ENCODE data around the gene TRIM65.

TRIM65 gene, protein sequence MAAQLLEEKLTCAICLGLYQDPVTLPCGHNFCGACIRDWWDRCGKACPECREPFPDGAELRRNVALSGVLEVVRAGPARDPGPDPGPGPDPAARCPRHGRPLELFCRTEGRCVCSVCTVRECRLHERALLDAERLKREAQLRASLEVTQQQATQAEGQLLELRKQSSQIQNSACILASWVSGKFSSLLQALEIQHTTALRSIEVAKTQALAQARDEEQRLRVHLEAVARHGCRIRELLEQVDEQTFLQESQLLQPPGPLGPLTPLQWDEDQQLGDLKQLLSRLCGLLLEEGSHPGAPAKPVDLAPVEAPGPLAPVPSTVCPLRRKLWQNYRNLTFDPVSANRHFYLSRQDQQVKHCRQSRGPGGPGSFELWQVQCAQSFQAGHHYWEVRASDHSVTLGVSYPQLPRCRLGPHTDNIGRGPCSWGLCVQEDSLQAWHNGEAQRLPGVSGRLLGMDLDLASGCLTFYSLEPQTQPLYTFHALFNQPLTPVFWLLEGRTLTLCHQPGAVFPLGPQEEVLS

GRCh38 chr17:75896415-75897159 lies at the start of gene TRIM65:
Gene TRIM65, minus strand, starts transcription at chr17:75896951. Its CDS starts 14 bp downstream, at chr17:75896937.
- DNase-seq (ENCODE audit: low read depth), result peak; percentile 56

- no peak for DNase-seq (ENCODE audit: low read depth)
These were observed 48.5 kb upstream of the TRIM65 start for GRCh38 chr17:75945211-75945610.

DNA sequence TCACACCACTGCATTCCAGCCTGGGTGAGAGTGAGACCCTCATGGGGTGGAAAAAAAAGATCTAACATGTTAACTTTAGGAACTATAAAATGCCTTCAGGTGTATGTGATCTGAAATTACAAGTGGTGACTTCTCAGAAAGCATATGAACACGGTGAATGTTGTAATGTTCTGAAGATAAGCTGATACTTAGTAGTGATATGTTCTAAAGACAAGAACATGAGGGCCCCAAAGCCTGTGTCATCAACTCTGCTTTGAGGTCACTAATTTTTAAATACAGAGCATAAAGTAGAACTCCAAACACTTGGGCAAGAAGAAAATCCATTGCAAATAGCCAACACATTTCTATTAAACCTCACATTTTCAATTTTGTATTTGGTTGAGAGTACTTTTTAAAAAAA lies 46.7 kb upstream of the TRIM65 start:
- DNase-seq (ENCODE audit: low read depth), result no peak

- no peak for DNase-seq (ENCODE audit: low read depth)
These were observed 45.7 kb upstream of the TRIM65 start for GRCh38 chr17:75942473-75942872.

GRCh38 chr17:75941442-75941819 lies 44.7 kb upstream of the TRIM65 start:
- no peak for DNase-seq (ENCODE audit: low read depth)

GRCh38 chr17:75940727-75941441 lies 44.1 kb upstream of the TRIM65 start, which contains the start of gene FBF1:
Gene FBF1, minus strand, starts transcription at chr17:75941042. Its CDS starts 2,893 bp downstream, at chr17:75938149.
- peak; percentile 82 for DNase-seq (ENCODE audit: low read depth)

- no peak for DNase-seq (ENCODE audit: low read depth)
These were observed 40.9 kb upstream of the TRIM65 start for GRCh38 chr17:75937652-75938051.

- no peak for DNase-seq (ENCODE audit: low read depth)
These were observed 37.1 kb upstream of the TRIM65 start for GRCh38 chr17:75933808-75934207.

DNA sequence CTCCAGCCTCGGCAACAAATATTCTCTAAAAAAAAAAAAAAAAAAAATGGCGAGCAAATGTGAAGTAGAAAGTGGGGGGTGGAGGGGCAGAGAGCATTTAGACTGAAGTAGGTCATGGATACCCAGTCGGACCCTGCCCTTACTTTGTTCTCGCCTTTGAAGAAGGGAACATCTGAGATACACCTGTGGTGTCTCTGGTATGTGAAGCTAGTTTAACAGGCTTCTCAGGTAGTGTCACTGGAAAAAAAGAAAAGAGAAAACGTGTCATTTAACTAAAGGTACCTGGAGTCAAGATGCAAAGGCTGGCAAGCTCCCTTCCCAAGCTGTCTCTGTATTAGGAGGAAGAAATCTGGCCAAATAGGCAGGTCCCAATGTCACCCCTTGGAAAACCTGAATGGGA lies 36.1 kb upstream of the TRIM65 start:
- DNase-seq (ENCODE audit: low read depth), result no peak

- DNase-seq (ENCODE audit: low read depth), result no peak
These were observed 34.3 kb upstream of the TRIM65 start for GRCh38 chr17:75931062-75931461.

GRCh38 chr17:75927286-75927922 lies 30.7 kb upstream of the TRIM65 start:
- DNase-seq (ENCODE audit: low read depth), result no peak

DNA sequence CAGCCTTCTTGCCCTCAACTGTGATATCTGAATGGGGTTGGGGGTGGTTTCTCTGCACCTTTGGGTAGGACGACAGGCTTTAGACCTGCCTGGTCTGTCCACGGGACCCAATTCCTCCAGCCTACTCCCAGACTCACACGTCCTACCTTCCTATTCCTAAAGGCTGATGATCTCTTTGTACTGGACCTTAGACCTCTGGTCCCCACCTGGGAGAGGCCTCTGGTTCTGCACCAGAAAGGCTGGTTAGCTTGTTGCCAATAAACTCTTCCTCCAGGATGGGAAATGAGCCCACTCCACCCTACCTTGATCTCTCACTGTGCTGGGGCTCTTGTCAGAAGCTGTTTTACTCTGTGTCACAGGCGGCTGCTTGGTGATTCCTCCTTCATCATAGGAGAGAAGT lies 29.7 kb upstream of the TRIM65 start:
- DNase-seq (ENCODE audit: low read depth), result no peak

GRCh38 chr17:75925912-75926311 lies 29.2 kb upstream of the TRIM65 start:
- no peak for DNase-seq (ENCODE audit: low read depth)

- no peak for DNase-seq (ENCODE audit: low read depth)
These were observed 28.4 kb upstream of the TRIM65 start for GRCh38 chr17:75925103-75925502.

DNA sequence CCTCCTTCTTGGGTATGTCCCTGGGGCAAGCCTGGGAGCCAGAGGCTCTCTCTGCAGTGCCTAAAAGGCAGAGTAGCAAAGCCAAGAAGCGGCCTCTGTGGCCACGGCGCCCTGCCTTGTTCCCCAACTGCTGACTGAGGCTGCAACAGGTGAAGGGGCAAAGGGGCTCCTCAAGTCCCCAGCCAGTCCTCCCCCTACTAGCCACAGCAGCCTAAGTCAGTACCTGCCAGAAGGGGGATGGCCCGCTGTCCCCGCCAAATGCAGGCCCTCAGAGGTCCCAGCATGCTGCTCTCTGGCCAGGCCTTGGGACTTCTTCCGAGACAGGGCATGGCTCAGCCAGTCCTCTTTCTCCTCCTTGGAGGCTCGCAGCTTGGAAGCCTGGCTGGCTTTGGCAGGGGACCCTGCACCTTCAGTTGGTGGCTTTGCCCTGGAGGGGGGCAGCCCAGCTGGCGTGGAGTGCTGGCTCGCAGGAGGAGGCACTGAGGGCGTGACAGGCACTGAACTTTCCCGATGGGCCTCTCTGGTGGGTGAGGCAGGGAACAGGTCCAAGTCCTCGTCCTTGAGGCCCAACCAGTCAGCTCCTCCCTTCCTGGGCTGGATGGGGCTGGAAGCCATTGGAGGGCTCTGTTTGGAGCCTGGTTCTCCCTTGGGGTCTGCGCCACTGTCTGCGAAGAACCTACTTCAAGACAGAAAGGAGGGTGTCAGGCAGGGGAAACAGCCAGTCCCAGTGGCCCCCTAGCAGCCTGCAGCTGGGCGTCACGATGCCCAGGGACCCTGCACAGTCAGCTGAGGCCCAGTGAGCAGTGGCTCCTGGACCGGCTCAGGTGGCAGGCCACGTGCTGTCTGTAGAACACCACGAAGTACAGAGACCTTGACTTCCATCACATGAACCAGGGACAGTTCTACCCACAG lies 26.5 kb upstream of the TRIM65 start:
- DNase-seq (ENCODE audit: low read depth), result no peak

DNA sequence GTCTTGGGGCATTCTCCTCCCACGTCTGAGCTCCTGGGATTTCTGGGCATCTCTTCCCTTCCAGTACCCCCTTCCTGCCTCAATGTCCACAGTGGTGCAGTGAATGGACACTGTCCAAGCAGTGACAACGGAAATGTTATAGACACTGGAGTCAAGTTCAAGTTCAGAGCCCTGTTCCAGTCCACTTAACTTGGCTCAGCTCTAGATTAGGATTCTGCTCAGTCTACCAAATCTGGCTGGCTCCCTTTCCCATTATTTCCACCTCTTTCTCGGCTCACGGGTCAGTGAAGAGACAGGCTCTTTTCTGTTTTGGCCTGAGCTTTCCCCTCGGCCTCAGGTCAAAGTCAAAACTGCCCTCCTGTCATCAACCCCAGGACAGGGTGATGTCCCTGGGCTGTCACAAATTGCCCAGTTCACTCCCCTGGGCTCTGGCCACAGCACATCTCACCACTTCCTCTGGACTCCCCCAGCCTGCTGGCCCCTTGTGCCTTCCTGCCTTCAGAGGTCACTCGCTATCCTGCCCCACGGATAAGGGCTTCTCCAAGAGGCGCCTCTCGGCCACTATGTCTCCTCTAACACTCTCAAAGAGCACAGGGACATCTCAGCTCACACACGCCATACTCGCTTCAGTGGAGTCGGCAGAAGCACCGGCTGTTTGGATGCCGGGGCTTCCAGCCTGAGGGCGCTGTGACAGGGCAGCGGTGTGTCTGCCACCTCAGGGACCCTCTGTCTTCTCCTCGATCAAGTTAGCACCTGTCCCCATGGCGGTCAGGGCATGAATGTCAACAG lies 25.6 kb upstream of the TRIM65 start:
- DNase-seq (ENCODE audit: low read depth), result no peak

GRCh38 chr17:75921596-75921995 lies 24.8 kb upstream of the TRIM65 start:
- no peak for DNase-seq (ENCODE audit: low read depth)

- DNase-seq (ENCODE audit: low read depth), result no peak
These were observed 23.4 kb upstream of the TRIM65 start for GRCh38 chr17:75920045-75920560.

DNA sequence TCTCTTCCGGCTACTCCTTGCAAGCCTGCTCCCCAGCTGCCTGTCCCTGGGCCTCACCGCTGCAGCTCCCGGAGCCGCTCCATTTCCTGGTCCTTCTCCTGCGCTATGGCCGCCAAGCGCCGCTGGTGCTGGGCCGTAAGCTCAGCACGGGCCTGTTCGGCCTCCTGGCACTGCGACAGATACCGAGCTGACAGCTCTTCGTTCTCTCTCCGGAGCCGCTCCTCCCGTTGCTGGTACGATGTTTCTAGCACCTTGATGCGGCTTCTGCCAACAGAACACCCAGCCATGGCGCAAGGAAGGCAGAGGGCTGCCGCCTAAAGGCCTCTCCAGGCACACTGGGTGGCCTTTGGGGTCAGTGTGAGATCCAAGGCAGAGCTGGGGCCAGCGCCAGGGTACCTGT lies 22.9 kb upstream of the TRIM65 start:
- no peak for DNase-seq (ENCODE audit: low read depth)

GRCh38 chr17:75917917-75918445 lies 21.2 kb upstream of the TRIM65 start:
- DNase-seq (ENCODE audit: low read depth), result no peak
